Jurkat, Clone E6-1 (cell line): ENCODE measurements around the gene CSTPP1.
"Not testable (repeated sequence)": the region's sequence is repeated elsewhere in the genome, so short reads cannot be mapped to it uniquely, and the experiment has no call there.

ENCODE experiments used
- DNase-seq: peaks from one replicate; pipeline ENCODE4 v3.0.0-alpha.2; 2011; ENCODE audit warnings: low read depth, low spot score
- H3K4me3 ChIP-seq: 2 replicates; pipeline ENCODE4 v1.5.1; 2011; ENCODE audit warnings: mild to moderate bottlenecking, low read length, control low read depth, moderate library complexity

Gene CSTPP1

GRCh38 chr11:46981436-46981835 is 44.9 kb downstream of the CSTPP1 start:
- H3K4me3 ChIP-seq: no peak overlapping the region
- DNase-seq: no peak

DNA sequence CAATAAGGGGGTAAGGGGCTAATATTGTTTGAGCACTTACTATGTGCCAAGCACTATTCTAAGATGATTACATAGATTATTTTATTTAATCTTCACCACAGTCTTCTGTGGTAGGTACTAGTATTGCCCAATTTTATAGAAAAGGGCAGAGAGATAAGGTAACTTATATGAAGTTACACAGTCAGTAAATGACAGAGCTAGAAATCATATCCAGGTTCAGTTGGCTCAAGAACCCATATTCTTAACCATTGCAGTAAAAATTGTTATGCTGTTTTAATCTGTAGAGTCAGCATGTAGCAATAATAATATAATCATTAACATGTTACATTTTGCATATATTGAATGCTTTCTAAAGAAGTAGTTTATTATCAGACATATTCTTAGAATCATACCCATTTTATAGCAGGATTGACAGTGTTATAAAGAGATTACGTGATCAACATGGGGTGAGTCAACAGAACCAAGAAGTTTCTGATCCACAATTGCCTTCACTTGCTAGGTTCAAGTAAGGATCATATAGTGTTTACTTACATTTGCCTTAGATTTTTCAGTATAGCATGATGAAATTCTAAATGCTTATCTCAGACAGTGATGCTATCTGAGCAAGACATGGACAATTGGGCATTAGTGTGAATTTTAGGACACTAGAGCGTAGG is 46.4 kb downstream of the CSTPP1 start:
- no peak for DNase-seq
- no peak overlapping the region for H3K4me3 ChIP-seq

- peak; percentile 79 for DNase-seq
- no peak overlapping the region for H3K4me3 ChIP-seq
These were observed 47.0 kb downstream of the CSTPP1 start for GRCh38 chr11:46983598-46983997.

- DNase-seq: no peak
- H3K4me3 ChIP-seq: no peak overlapping the region
These were observed 48.0 kb downstream of the CSTPP1 start for GRCh38 chr11:46984548-46984947.

DNA sequence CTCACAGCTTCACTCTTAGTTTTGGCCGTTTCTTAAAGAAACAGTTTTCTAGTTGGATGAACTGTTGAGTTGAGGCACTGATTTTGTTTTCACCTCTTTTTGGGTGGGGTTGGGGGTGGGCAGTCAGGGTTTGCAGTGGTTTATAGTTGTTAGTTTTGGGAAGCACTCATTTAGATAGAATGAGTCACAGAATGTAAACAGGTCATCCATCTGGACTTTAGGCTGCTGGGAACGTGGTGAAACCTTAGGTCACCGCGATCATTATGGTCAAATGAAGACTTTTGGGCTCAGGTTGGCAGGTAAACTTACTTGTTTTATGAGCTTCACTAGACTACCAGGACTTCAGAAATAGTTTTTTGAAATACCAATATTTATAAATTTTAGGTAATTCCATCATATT is 48.4 kb downstream of the CSTPP1 start:
- H3K4me3 ChIP-seq: no peak overlapping the region
- no peak for DNase-seq

DNA sequence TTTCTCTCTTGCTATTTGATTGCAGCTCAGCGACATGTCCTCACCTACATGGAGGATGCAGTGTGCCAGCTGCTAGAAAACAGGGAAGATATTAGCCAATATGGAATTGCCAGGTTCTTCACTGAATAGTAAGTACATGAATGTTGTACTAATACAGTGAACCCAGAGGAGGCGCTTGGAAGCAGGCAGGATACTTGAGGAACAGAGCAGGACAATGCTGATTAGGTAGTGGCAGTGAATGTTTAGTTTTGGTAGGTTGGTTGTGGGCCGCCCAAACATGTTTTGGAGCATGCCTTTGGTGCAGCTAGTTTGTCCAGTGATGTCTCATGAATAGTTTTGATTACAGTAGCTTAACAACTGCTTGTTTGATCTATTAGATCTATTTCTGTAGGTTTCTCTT is 50.6 kb downstream of the CSTPP1 start:
- no peak overlapping the region for H3K4me3 ChIP-seq
- no peak for DNase-seq

GRCh38 chr11:46989810-46990487 is 53.4 kb downstream of the CSTPP1 start:
- DNase-seq: not testable (repeated sequence)

DNA sequence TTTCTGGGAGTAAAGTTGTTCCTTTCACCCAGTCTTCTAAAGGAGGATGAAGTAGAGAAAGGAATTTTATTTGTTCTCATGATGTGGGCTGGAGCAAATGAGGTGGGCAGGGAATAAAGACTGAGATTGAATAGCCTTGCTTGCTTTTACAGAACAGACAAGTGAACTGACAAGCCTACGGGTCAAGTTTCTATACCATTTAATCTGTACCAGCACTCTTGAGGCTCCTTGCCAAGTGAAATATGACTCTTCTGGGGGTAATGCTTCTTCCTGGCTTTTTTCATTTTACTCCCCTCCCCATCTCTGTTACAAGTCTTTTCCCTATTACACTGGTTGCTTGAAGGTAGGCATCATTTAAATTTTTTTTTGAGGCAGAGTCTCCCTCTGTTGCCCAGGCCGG is 54.8 kb downstream of the CSTPP1 start:
- no peak for DNase-seq
- H3K4me3 ChIP-seq: no peak overlapping the region

More at GRCh38 chr11:46989810-46990487, 53.4 kb downstream of the CSTPP1 start:
- not testable (repeated sequence) for H3K4me3 ChIP-seq

DNA sequence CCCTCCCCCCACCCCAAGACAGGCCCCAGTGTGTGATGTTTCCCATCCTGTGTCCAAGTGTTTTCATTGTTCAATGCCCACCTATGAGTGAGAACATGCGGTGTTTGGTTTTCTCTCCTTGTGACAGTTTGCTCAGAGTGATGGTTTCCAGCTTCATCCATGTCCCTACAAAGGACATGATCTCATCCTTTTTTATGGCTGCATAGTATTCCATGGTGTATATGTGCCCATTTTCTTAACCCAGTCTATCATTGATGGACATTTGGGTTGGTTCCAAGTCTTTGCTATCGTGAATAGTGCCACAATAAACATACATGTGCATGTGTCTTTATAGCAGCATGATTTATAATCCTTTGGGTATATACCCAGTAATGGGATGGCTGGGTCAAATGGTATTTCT is 55.8 kb downstream of the CSTPP1 start:
- H3K4me3 ChIP-seq, DNase-seq: not testable (repeated sequence)

GRCh38 chr11:46997796-46998195 is 61.2 kb downstream of the CSTPP1 start:
- not testable (repeated sequence) for H3K4me3 ChIP-seq, DNase-seq

- no peak overlapping the region for H3K4me3 ChIP-seq
- DNase-seq: no peak
These were observed 62.7 kb downstream of the CSTPP1 start for GRCh38 chr11:46999217-46999616.

DNA sequence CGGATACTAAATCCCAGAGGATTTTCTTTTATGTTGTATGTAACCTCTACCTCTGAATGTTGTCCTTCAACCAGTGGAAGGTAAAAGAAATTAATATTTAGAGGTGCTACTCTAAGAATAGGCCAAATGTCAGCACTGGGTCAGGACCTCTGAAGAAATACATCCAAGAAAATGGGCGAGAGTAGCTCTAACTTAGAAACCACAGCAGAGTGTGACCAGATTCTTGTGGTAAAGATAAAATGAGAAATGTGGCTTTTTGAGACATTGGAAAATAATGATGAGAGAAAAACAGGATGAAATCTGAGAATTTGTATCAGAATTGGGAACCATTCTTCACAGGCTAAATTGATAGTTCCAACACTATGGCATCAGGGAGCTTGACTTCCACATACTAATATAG is 63.5 kb downstream of the CSTPP1 start:
- H3K4me3 ChIP-seq: no peak overlapping the region
- DNase-seq: no peak

DNA sequence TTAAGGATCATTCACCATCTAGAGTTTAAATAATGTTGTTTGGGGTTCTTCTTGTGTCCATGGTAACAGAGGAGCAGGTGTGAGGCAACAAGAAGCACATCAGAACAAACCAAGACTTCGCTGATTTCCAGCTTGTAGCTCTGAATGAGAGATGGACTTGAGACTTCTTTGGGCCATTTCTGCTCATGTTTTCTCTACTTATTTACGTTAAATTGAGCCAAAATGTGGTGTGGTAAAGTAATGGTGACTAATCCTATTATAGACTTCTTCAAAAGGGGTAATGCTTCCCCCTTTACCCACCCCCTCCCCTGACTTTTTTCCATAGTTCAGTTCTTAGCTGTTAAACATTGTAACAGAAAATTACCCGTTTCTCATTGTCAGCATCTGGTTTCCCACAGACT is 65.2 kb downstream of the CSTPP1 start:
- peak; percentile 31 for DNase-seq
- H3K4me3 ChIP-seq: no peak overlapping the region

- H3K4me3 ChIP-seq: no peak overlapping the region
- no peak for DNase-seq
These were observed 65.8 kb downstream of the CSTPP1 start for GRCh38 chr11:47002390-47002789.

DNA sequence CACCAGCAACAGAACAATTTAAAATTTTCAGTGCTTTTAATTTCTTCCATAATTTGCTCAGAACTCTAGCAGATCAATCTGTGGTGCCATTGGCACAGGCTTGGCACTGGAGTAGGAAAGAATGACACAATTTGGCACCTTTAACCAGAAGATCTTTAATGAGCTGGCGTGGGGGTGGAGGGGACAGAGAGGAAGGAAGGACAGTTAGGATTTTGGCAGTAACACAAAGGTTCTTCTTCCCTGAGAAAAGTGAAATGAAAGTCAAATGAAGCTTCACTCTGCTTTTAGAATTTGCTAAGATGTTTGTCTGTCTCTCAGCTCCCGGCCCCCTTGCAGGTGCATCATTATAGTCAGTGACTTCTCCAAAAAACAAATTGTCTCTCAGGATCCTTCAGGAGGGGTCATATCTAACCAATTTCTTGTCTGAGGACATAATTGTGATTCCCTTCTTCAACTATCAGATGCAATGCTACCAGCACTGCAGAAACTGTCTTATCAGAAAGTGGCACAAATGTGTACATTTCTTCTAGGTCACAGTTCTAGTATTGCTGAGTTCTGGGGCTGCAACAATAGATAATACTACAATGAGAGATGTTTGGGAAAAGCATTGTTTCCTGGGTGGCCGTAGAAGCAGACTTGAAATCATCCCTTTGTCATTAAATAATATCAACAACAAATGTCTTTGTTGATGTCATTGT is 66.8 kb downstream of the CSTPP1 start:
- no peak overlapping the region for H3K4me3 ChIP-seq
- DNase-seq: peak; percentile 14

GRCh38 chr11:47004595-47005033 is 68.1 kb downstream of the CSTPP1 start:
- H3K4me3 ChIP-seq: no peak overlapping the region

GRCh38 chr11:47005441-47005840 is 68.9 kb downstream of the CSTPP1 start:
- H3K4me3 ChIP-seq: no peak overlapping the region
- DNase-seq: no peak

More at GRCh38 chr11:47004595-47005033, 68.1 kb downstream of the CSTPP1 start:
- peak; percentile 76 for DNase-seq

GRCh38 chr11:47007579-47007978 is 71.0 kb downstream of the CSTPP1 start:
- H3K4me3 ChIP-seq: no peak overlapping the region
- no peak for DNase-seq

GRCh38 chr11:47010179-47010578 is 73.6 kb downstream of the CSTPP1 start:
- DNase-seq: no peak
- no peak overlapping the region for H3K4me3 ChIP-seq

- no peak for DNase-seq
- no peak overlapping the region for H3K4me3 ChIP-seq
These were observed 77.5 kb downstream of the CSTPP1 start for GRCh38 chr11:47014097-47014496.
